ENCODE data around the gene MBD3L2. TPM values are rescaled to one million over a fixed set of nuclear protein-coding genes. Genes with fewer than 3 reads are reported as not detected.

The MBD3L2 gene
- total RNA-seq, 2 donors from 2014 or later: not detected

DNA sequence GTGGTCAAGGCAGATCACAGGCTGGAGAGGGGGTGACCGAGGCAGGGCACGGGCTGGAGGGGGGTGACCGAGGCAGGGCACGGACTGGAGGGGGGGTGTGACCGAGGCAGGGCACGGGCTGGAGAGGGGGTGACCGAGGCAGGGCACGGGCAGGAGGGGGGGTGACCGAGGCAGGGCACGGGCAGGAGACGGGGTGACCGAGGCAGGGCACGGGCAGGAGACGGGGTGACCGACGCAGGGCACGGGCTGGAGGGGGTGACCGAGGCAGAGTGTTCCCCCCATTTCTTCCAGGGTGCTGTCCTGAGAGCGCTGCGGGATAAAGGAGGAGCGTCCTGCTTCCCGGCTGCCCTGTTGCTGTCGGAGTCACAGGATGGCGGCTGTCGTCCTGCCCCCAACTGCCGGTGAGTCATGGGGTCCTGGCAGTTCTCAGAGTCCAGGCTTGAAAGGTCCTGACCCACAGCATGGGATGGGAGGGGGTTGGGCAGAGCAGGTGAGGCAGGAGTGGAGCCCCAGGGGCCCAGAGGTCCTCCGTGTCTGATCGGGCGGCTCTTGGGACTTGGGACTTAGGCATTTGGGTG is 25.7 kb downstream of the MBD3L2 start:
- Histone ChIP-seq H3K27me3 (no peaks in the 10 kb centered on the region), H3K27ac (no peak overlapping the region), H3K9me3 (peaks cover 20 to 49% of the 10 kb centered on the region in 2 donors), H3K4me3 (no peak overlapping the region), H3K36me3 (peaks cover 89% of the 10 kb centered on the region), H3K4me1 (peaks cover 0 to 10% of the 10 kb centered on the region in 2 donors)
- TF ChIP-seq, protein P1, sequence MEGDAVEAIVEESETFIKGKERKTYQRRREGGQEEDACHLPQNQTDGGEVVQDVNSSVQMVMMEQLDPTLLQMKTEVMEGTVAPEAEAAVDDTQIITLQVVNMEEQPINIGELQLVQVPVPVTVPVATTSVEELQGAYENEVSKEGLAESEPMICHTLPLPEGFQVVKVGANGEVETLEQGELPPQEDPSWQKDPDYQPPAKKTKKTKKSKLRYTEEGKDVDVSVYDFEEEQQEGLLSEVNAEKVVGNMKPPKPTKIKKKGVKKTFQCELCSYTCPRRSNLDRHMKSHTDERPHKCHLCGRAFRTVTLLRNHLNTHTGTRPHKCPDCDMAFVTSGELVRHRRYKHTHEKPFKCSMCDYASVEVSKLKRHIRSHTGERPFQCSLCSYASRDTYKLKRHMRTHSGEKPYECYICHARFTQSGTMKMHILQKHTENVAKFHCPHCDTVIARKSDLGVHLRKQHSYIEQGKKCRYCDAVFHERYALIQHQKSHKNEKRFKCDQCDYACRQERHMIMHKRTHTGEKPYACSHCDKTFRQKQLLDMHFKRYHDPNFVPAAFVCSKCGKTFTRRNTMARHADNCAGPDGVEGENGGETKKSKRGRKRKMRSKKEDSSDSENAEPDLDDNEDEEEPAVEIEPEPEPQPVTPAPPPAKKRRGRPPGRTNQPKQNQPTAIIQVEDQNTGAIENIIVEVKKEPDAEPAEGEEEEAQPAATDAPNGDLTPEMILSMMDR (IDR thresholded peaks at IDR 0.05): no peak
- DNase-seq (ENCODE audit: low spot score): no peak

DNA sequence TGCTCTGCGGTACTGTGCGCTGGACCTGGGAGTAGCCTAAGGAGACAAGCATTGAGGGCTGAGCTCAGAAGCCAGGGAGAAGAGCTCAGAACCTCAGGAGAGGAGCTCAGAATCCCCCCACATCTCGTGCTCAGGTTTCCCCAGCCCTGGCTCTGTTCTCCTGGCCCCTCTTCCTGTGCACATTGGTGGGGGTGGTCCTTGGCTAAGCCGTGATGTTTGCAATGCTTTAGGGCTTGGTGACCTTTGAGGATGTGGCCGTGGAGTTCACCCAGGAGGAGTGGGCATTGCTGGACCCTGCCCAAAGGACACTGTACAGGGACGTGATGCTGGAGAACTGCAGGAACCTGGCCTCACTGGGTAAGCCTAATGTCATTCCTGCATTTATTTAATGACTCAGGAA is 27.0 kb downstream of the MBD3L2 start:
- H3K27me3 ChIP-seq: no peaks in the 10 kb centered on the region
- H3K27ac ChIP-seq: no peak overlapping the region
- peaks cover 34 to 63% of the 10 kb centered on the region in 2 donors for H3K9me3 ChIP-seq
- no peak for DNase-seq (ENCODE audit: low spot score)
- H3K4me3 ChIP-seq: no peak overlapping the region
- TF ChIP-seq, protein P1 (IDR thresholded peaks at IDR 0.05): no peak
- no peaks in the 10 kb centered on the region for H3K4me1 ChIP-seq
- H3K36me3 ChIP-seq: peaks cover 97% of the 10 kb centered on the region

DNA sequence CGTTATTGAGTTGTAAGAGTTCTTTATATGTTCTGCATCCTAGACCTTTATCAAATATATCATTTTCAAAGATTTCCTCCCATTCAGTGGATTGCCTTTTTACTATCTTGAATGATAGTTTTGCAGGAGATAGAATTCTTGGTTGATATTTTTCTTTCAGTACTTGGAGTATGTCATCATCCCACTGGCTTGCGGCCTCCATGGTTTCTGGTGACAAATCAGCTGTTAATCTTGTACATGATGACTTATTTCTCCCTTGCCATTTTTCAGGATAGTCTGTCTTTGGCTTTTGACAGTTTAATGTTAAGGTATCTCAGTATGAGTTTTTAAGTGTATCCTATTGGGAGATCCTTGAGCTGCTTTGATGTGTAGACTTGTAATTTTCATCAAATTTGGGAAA is 28.9 kb downstream of the MBD3L2 start:
- H3K36me3 ChIP-seq: peaks cover 98% of the 10 kb centered on the region
- no peak for DNase-seq (ENCODE audit: low spot score)
- no peaks in the 10 kb centered on the region for H3K27me3 ChIP-seq
- H3K27ac ChIP-seq: no peak overlapping the region
- no peak overlapping the region for H3K4me3 ChIP-seq
- H3K9me3 ChIP-seq: peaks cover 49 to 81% of the 10 kb centered on the region in 2 donors
- TF ChIP-seq, protein P1 (IDR thresholded peaks at IDR 0.05): no peak
- no peaks in the 10 kb centered on the region for H3K4me1 ChIP-seq

DNA sequence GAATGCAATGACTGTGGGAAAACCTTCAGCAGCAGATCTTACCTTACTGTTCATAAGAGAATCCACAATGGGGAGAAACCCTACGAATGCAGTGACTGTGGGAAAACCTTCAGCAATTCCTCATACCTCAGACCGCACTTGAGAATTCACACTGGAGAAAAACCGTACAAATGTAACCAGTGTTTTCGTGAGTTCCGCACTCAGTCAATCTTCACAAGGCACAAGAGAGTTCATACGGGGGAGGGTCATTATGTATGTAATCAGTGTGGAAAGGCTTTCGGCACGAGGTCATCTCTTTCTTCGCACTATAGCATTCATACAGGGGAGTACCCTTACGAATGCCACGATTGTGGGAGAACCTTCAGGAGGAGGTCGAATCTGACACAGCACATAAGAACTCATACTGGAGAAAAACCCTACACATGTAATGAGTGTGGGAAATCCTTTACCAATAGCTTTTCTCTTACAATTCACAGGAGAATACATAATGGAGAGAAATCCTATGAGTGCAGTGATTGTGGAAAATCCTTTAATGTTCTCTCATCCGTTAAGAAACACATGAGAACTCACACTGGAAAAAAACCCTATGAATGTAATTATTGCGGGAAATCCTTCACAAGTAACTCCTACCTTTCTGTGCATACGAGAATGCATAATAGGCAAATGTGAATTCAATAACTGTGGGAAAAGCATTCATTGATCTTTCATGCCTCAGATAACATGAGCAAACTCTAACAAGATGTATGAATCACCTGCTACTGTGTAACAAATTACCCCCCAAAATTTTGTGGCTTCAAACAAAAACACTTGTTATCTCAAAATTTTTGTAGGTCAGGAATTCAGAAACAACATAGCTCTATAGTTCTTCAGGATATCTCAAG is 34.2 kb downstream of the MBD3L2 start:
- Histone ChIP-seq H3K36me3 (peaks cover 69% of the 10 kb centered on the region), H3K4me3 (no peak overlapping the region), H3K27ac (no peak overlapping the region), H3K27me3 (no peaks in the 10 kb centered on the region), H3K9me3 (peaks cover 73 to 100% of the 10 kb centered on the region in 2 donors), H3K4me1 (no peaks in the 10 kb centered on the region)
- TF ChIP-seq, protein P1 (IDR thresholded peaks at IDR 0.05): no peak
- no peak for DNase-seq (ENCODE audit: low spot score)

DNA sequence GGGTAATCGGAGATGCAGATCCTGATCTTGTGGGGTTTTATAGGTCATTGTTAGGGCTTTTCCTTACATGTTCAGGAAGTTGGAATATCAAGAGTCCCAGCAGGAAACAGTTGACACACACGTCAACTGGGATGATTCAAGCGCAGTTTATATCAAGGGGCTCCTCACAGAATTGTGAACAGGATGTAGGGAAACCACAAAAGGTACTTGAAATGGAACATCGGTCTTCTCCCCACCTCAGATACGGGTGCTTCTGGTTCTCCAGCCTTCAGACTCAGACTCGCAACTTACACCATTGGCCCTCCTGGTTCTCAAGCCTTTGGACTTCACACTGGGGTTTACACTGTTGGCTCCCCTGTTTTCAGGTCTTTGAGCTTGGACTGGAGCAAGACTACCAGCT is 39.9 kb downstream of the MBD3L2 start:
- Histone ChIP-seq H3K4me3 (no peak overlapping the region), H3K4me1 (no peaks in the 10 kb centered on the region), H3K36me3 (peaks cover 12% of the 10 kb centered on the region), H3K27ac (no peak overlapping the region), H3K27me3 (no peaks in the 10 kb centered on the region), H3K9me3 (peaks cover 23 to 91% of the 10 kb centered on the region in 2 donors)
- no peak for DNase-seq (ENCODE audit: low spot score)
- TF ChIP-seq, protein P1 (IDR thresholded peaks at IDR 0.05): no peak
